ENCODE data around the gene ATP6V1A.

The ATP6V1A gene

DNA sequence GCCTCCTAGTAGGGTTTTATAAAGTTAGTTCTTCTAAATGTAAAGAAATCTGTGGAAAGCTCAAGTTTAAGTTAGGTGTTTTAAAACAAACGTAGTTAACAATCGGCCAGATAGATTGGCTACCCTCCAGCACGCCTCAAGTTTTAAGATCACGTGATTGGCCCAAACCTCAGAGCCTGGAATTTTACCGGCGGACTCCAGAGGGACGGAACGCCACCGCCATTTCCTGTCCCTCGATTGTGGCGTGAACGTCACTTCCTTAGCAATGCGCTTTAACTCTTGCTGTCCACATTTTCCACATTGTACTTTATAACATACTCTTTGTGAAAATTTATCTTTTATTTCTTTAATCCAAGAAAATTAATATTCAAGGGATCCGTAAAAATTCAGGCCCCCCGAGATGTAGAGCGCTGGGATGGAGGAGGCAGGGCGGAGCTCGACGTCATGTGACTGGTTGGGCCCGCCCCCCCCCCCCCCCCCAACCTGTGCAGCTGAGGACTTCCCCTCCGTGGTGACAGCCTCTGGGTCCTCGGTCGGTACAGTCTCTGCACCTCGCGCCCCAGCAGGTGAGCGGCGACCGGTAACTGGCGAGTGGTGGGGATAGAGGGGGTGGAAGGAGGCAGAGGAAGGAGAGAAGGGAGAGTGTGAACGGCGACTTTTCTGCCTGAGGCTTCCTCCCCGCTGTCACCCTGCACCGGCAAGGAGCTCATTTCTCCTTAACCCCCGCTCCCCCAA is at the start of gene ATP6V1A:
ATP6V1A (plus strand) TSS at position 488 of the 735 bp plus-strand sequence. CDS start 31,719 bp downstream, outside the sequence.
- peak; percentile 77 for DNase-seq (ENCODE audit: low read depth)

DNA sequence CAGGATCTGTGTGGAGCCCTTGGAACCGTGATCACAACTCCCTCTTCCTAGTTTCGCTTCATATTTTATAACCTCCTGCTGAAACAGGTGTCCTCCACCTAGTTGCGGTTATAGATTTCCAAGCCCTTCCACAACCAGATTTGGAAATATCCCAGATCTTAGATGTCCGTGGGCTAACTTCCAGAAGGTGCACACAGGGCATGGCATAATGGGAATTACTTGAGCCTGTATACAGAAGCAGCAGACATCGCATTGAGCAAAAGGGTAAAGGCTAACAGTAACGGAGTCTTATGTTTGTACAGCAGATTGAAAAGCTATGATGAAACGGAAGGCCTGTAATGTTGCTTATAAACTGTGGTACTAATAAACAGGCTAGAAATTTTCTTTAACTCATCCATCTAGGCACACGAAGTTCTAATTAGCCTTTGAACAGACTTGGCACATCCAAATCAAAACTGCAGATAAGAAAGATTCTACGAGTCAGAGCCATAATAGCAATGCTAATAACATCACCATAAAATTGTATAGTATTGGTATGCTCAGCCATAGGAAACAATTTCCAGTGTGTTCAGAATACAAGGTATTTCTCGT is 49.2 kb upstream of the ATP6V1A start:
- no peak for DNase-seq (ENCODE audit: low read depth)

GRCh38 chr3:113698213-113698742 is 48.6 kb upstream of the ATP6V1A start:
- no peak for DNase-seq (ENCODE audit: low read depth)

GRCh38 chr3:113698956-113699355 is 47.9 kb upstream of the ATP6V1A start:
- DNase-seq (ENCODE audit: low read depth), result no peak

DNA sequence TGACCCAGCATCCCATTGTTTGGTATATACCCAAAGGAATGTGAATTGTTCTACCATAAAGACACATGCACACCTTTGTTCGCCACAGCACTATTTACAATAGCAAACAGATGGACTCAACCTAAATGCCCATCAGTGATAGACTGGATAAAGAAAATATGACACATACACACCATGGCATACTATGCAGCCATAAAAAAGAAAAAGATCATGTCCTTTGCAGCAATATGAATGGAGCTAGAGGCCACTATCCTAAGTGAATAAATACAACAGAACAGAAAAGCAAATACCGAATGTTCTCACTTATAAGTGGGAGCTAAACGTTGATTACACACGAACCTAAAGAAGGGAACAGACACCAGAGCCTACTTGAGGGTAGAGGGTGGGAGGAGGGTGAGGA is 39.0 kb upstream of the ATP6V1A start:
- no peak for DNase-seq (ENCODE audit: low read depth)

- DNase-seq (ENCODE audit: low read depth), result no peak
These were observed 34.7 kb upstream of the ATP6V1A start for GRCh38 chr3:113712129-113712528.

DNA sequence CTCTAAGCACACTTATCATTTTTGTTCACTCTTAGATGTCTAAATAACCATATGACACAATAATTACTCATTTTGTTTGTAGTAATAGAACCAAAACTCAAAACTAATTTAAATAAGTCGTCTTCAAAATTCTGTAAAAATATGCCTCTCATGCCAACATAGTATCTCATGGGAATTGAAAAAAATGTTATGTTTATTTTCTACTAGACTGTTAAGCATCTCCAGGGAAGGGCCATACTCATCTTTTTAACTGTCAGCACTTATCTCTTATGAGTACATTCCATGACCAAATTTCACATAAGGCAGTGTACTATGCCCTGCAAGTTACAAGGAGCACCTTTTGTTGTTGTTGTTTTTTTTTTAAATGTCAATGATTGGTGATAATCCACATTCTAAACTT is 32.1 kb upstream of the ATP6V1A start:
- no peak for DNase-seq (ENCODE audit: low read depth)

DNA sequence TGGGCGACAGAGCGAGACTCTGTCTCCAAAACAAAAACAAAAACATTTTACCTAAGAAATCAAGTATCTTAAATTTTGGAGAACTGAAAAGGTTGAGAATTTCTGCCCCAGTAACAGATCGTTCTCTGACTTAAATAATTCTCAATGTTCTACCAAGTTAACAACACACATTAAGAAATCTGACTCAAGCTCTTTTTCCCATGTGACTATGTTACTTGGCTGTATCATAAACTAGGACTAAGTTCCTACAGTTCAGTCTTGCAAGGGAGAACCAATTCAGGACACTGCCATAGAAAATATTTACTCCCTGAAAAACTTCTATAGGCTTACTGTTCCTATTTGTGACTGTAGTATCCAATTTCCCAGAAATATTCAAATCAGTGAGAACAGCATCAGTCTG is 29.5 kb upstream of the ATP6V1A start:
- DNase-seq (ENCODE audit: low read depth), result no peak

- no peak for DNase-seq (ENCODE audit: low read depth)
These were observed 29.0 kb upstream of the ATP6V1A start for GRCh38 chr3:113717818-113718217.

DNA sequence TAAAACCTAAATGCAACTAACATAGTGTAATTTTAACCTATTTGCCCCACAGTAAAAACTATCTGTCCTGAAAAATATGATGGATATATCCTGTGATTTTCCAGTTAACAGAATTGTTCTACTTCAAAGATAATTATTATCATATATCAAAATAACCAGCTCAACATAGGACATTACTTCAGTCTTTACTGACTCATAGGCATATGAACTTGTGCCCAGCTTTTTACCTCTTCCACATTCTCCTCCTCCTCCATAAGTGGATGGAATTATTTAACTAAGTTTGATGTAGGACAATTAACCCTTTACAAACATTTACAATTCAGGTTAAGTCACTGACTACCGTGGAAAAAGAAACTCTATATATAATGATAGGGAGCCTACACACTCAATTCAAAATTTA is 27.5 kb upstream of the ATP6V1A start:
- no peak for DNase-seq (ENCODE audit: low read depth)

DNA sequence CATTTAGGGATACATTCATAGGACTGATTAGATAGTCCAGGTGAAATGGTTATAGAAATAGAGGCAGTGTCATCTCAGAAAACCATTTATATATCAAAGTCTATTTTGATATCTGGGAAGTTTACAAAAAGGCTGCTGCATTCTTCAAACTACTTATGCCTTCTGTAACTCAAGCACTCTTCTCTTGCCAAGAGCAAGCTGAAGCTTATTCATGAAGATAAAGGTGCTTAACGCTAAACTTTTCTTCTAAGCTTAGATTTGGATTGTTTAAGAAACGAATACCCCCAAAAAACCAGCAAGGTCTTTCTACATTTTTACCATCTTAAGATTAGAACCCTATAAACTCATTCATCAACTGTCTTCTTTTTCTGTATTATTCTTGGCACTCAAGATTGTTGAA is 27.1 kb upstream of the ATP6V1A start:
- DNase-seq (ENCODE audit: low read depth), result no peak

DNA sequence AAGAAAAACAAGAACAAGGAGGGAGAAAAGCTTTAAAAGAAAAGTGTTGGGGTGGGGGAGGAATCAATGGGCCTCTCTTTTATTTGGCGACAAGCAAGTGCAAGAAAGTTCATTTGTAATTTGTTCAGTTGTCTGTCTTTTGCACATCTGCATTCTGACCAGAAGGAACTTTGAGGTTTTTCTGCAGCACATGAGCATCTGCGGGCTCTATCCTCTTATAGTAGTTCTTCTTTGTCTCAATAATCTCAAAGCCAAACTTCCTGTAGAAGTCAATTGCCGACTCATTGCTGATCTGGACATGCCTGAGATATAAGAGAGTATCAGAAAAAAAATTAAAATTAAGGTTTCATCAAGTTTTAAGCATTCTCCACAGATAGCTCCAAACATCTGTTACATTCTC is 25.2 kb upstream of the ATP6V1A start:
- no peak for DNase-seq (ENCODE audit: low read depth)

GRCh38 chr3:113728661-113729060 is 18.2 kb upstream of the ATP6V1A start:
- no peak for DNase-seq (ENCODE audit: low read depth)

DNA sequence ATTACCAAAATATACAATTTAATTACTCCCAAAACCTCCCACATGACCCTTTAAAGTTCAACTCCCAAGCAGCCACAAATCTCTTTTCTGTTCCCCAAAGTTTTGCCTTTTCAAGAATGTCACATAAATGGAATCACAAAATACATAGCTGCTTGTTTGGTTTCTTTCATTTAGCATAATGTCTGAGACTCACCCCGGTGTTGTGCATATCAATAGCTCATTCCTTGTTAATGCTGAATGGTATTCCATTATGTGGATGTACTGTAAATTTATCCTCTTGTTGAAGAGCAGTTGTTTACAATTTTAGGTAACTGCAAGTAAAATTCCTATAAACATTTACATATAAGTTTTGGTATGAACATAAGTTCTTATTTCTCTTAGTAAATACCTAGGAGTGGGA is 16.3 kb upstream of the ATP6V1A start:
- DNase-seq (ENCODE audit: low read depth), result no peak

- no peak for DNase-seq (ENCODE audit: low read depth)
These were observed 15.1 kb upstream of the ATP6V1A start for GRCh38 chr3:113731694-113732093.

DNA sequence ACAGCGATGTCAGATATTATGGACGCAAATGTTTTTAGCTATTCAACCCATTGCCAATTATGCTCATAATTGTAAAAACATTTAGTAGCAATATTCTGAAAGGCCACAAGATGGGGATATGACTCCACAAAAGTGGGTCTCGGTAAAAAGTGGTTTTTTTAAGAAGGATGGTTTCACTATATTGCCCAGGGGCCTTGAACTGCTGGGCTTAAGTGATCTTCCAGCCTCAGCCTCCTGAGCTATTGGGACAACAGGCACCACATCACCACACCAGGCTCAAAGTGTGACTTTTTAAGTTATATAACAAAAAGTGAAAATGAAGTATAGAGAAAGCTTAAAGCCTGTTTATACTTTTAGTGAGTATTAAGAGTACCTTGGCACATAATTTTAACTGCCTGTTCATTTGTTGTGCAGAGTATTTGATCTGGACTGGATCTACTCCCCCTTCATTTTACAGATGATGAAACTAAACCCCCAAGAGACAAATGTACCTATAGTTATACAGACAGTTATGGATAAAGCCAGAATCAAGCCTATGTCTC is 10.2 kb upstream of the ATP6V1A start:
- DNase-seq (ENCODE audit: low read depth), result no peak

DNA sequence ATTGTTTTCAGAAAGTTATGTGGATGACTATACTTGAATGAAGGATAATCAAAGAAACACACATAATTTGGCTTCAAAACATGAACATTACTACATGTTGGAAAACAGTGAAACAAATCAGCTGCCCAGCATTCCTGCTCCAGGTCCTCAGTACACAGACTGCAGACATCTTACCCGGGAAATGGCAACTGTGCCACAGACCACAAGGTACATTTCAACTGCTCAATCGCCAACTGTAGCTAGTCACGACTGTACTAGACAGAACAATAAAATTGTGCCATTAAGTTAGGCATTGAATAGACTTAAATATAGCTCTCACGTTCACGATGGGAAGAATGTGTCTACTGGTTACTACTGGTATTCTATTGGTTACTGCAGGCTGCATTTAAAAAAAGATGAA is 5.7 kb upstream of the ATP6V1A start:
- no peak for DNase-seq (ENCODE audit: low read depth)

GRCh38 chr3:113741620-113742019 is 5.2 kb upstream of the ATP6V1A start:
- no peak for DNase-seq (ENCODE audit: low read depth)

- DNase-seq (ENCODE audit: low read depth), result no peak
These were observed 3.7 kb upstream of the ATP6V1A start for GRCh38 chr3:113743006-113743630.

- DNase-seq (ENCODE audit: low read depth), result peak; percentile 70
These were observed 1.7 kb upstream of the ATP6V1A start for GRCh38 chr3:113744941-113745755.

GRCh38 chr3:113745756-113746547 is 883 bp upstream of the ATP6V1A start, which contains the start of gene NAA50:
Gene NAA50 (minus strand): TSS chr3:113746249. CDS start chr3:113745949, 300 bp downstream.
- DNase-seq (ENCODE audit: low read depth), result peak; percentile 89
